Neuron (in vitro differentiated cells): ENCODE measurements around the gene PCDHGA9.
"Not testable (repeated sequence)": the region's sequence is repeated elsewhere in the genome, so short reads cannot be mapped to it uniquely, and the experiment has no call there.

Source experiments
- H2AFZ ChIP-seq: one replicate; pipeline ENCODE4 v1.6.1; 2013; ENCODE audit warnings: low read depth, mild to moderate bottlenecking, inconsistent platforms, low read length, moderate library complexity
- H3K27me3 ChIP-seq: one replicate; pipeline ENCODE4 v1.6.1; 2013; ENCODE audit warnings: low read length; ENCODE audit not compliant: insufficient read depth
- H3K36me3 ChIP-seq: one replicate; pipeline ENCODE4 v1.6.1; 2013; ENCODE audit warnings: low read length; ENCODE audit not compliant: insufficient read depth
- H3K4me1 ChIP-seq: one replicate; pipeline ENCODE4 v1.6.1; 2013; ENCODE audit warnings: low read length; ENCODE audit not compliant: insufficient read depth
- H3K4me3 ChIP-seq: 2 replicates; pipeline ENCODE4 v1.5.1; 2013; ENCODE audit warnings: mild to moderate bottlenecking, low read length, moderate library complexity
- H3K9me3 ChIP-seq: one replicate; pipeline ENCODE4 v1.6.1; 2013; ENCODE audit warnings: low read length

PCDHGA9 gene

GRCh38 chr5:141413540-141414069, 11.0 kb downstream of the PCDHGA9 start:
- H3K27me3 ChIP-seq, result no peaks in the 10 kb centered on the region
- H3K4me1 ChIP-seq, result no peaks in the 10 kb centered on the region
- no peak overlapping the region for H2AFZ ChIP-seq
- peaks cover 18% of the 10 kb centered on the region for H3K36me3 ChIP-seq
- peaks cover 58% of the 10 kb centered on the region for H3K9me3 ChIP-seq
- H3K4me3 ChIP-seq, result peak overlapping the region; percentile 56

DNA sequence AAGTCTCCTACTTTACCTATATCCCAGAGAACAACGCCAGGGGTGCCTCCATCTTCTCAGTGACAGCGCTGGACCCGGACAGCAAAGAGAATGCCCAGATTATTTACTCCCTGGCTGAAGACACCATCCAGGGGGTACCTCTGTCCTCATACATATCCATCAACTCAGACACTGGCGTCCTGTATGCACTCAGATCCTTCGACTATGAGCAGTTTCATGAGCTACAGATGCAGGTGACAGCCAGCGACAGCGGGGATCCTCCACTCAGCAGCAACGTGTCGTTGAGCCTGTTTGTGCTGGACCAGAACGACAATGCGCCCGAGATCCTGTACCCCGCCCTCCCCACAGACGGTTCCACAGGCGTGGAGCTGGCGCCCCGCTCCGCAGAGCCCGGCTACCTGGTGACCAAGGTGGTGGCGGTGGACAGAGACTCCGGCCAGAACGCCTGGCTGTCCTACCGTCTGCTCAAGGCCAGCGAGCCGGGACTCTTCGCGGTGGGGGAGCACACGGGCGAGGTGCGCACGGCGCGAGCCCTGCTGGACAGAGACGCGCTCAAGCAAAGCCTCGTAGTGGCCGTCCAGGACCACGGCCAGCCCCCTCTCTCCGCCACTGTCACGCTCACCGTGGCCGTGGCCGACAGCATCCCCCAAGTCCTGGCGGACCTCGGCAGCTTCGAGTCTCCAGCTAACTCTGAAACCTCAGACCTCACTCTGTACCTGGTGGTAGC, 12.1 kb downstream of the PCDHGA9 start:
- H3K4me3 ChIP-seq, H3K4me1 ChIP-seq, H3K27me3 ChIP-seq, H2AFZ ChIP-seq: not testable (repeated sequence)
- Histone ChIP-seq H3K36me3 (peaks cover 29% of the 10 kb centered on the region), H3K9me3 (peaks cover 58% of the 10 kb centered on the region)

DNA sequence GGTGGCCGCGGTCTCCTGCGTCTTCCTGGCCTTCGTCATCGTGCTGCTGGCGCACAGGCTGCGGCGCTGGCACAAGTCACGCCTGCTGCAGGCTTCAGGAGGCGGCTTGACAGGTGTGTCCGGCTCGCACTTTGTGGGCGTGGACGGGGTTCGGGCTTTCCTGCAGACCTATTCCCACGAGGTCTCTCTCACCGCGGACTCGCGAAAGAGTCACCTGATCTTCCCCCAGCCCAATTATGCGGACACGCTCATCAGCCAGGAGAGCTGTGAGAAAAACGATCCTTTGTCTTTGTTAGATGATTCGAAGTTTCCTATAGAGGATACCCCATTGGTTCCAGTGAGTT, 12.7 kb downstream of the PCDHGA9 start:
- peaks cover 55% of the 10 kb centered on the region for H3K9me3 ChIP-seq

DNA sequence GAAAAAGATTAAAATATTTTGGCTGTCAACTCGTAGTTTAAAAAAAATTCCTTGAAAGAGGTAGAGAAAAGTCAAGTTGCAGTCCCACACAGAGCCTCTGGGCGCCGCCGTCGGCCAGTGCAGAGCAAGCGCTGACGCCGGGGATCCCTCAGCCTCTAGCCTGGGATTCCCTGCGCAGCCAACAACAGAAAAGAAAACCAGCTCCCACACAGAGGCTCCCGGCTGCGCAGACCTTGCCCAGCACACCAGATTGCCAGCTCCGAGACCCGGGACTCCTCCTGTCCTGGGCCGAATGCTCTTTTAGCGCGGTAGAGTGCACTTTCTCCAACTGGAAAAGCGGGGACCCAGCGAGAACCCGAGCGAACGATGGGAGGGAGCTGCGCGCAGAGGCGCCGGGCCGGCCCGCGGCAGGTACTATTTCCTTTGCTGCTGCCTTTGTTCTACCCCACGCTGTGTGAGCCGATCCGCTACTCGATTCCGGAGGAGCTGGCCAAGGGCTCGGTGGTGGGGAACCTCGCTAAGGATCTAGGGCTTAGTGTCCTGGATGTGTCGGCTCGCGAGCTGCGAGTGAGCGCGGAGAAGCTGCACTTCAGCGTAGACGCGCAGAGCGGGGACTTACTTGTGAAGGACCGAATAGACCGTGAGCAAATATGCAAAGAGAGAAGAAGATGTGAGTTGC, 15.1 kb downstream of the PCDHGA9 start, which contains the start of gene PCDHGB7:
PCDHGB7 (plus strand) TSS at position 184 of the 679 bp plus-strand sequence; CDS start at position 367, 183 bp downstream.
- H3K4me1 ChIP-seq, H3K27me3 ChIP-seq, H2AFZ ChIP-seq: not testable (repeated sequence)
- Histone ChIP-seq H3K4me3 (peak within 1 kb of the TSS; percentile 46), H3K36me3 (peaks cover 36% of the 10 kb centered on the region), H3K9me3 (peaks cover 67% of the 10 kb centered on the region)

More for the DNA sequence above, 12.7 kb downstream of the PCDHGA9 start:
- H3K36me3 ChIP-seq, result peaks cover 32% of the 10 kb centered on the region
- H3K4me3 ChIP-seq, H2AFZ ChIP-seq, H3K27me3 ChIP-seq, H3K4me1 ChIP-seq: not testable (repeated sequence)

GRCh38 chr5:141419074-141419880, 16.7 kb downstream of the PCDHGA9 start:
- H3K9me3 ChIP-seq, result peaks cover 68% of the 10 kb centered on the region
- peaks cover 35% of the 10 kb centered on the region for H3K36me3 ChIP-seq
- H3K4me1 ChIP-seq, result no peaks in the 10 kb centered on the region
- no peak overlapping the region for H3K4me3 ChIP-seq
- H2AFZ ChIP-seq, result no peak overlapping the region
- no peaks in the 10 kb centered on the region for H3K27me3 ChIP-seq

- Histone ChIP-seq H2AFZ (no peak within 1 kb of the TSS), H3K4me3 (no peak within 1 kb of the TSS), H3K36me3 (peaks cover 36% of the 10 kb centered on the region), H3K4me1 (no peaks in the 10 kb centered on the region), H3K9me3 (peaks cover 62% of the 10 kb centered on the region), H3K27me3 (no peaks in the 10 kb centered on the region)
These were observed 18.4 kb downstream of the PCDHGA9 start, which contains the start of gene PCDHGA11 for GRCh38 chr5:141420855-141421488. PCDHGA11 (plus strand) TSS chr5:141421051; CDS start chr5:141421228, 177 bp downstream.

GRCh38 chr5:141421489-141421855, 18.9 kb downstream of the PCDHGA9 start:
- Histone ChIP-seq H3K36me3 (peaks cover 40% of the 10 kb centered on the region), H3K4me1 (no peaks in the 10 kb centered on the region), H3K9me3 (peaks cover 65% of the 10 kb centered on the region), H2AFZ (no peak overlapping the region), H3K27me3 (no peaks in the 10 kb centered on the region), H3K4me3 (no peak overlapping the region)

DNA sequence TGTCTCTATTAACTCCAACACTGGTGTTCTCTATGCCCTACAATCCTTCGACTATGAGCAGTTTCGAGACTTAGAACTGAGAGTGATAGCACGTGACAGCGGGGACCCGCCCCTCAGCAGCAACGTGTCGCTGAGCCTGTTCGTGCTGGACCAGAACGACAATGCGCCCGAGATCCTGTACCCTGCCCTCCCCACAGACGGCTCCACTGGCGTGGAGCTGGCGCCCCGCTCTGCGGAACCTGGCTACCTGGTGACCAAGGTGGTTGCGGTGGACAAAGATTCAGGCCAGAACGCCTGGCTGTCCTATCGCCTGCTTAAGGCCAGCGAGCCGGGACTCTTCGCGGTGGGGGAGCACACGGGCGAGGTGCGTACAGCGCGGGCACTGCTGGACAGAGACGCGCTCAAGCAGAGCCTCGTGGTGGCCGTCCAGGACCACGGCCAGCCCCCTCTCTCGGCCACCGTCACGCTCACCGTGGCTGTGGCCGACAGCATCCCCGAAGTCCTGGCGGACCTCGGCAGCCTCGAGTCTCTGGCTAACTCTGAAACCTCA, 20.2 kb downstream of the PCDHGA9 start:
- Histone ChIP-seq H3K27me3 (no peaks in the 10 kb centered on the region), H3K9me3 (peaks cover 71% of the 10 kb centered on the region), H3K4me1 (no peaks in the 10 kb centered on the region), H3K4me3 (no peak overlapping the region), H3K36me3 (peaks cover 53% of the 10 kb centered on the region), H2AFZ (no peak overlapping the region)

GRCh38 chr5:141427783-141428426, 25.3 kb downstream of the PCDHGA9 start:
- Histone ChIP-seq H3K9me3 (peaks cover 61% of the 10 kb centered on the region), H3K4me3 (no peak overlapping the region), H2AFZ (no peak overlapping the region), H3K36me3 (peaks cover 50% of the 10 kb centered on the region), H3K27me3 (no peaks in the 10 kb centered on the region), H3K4me1 (no peaks in the 10 kb centered on the region)

DNA sequence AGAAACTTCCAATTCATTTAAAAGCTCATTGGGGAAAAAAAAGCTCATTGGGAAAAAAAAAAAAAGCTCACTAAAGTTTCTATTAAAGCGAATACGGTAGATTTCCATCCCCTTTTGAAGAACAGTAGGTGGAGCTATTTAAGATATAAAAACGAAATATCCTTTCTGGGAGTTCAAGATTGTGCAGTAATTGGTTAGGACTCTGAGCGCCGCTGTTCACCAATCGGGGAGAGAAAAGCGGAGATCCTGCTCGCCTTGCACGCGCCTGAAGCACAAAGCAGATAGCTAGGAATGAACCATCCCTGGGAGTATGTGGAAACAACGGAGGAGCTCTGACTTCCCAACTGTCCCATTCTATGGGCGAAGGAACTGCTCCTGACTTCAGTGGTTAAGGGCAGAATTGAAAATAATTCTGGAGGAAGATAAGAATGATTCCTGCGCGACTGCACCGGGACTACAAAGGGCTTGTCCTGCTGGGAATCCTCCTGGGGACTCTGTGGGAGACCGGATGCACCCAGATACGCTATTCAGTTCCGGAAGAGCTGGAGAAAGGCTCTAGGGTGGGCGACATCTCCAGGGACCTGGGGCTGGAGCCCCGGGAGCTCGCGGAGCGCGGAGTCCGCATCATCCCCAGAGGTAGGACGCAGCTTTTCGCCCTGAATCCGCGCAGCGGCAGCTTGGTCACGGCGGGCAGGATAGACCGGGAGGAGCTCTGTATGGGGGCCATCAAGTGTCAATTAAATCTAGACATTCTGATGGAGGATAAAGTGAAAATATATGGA, 27.9 kb downstream of the PCDHGA9 start, which contains the start of gene PCDHGA12:
PCDHGA12 (plus strand) TSS at position 176 of the 782 bp plus-strand sequence; CDS start at position 429, 253 bp downstream.
- Histone ChIP-seq H3K36me3 (peaks cover 41% of the 10 kb centered on the region), H2AFZ (no peak within 1 kb of the TSS), H3K4me3 (no peak within 1 kb of the TSS), H3K4me1 (no peaks in the 10 kb centered on the region), H3K27me3 (no peaks in the 10 kb centered on the region), H3K9me3 (peaks cover 53% of the 10 kb centered on the region)

DNA sequence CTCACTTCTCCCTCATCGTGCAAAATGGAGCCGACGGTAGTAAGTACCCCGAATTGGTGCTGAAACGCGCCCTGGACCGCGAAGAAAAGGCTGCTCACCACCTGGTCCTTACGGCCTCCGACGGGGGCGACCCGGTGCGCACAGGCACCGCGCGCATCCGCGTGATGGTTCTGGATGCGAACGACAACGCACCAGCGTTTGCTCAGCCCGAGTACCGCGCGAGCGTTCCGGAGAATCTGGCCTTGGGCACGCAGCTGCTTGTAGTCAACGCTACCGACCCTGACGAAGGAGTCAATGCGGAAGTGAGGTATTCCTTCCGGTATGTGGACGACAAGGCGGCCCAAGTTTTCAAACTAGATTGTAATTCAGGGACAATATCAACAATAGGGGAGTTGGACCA, 28.7 kb downstream of the PCDHGA9 start:
- no peaks in the 10 kb centered on the region for H3K27me3 ChIP-seq
- H2AFZ ChIP-seq, result no peak overlapping the region
- H3K9me3 ChIP-seq, result peaks cover 53% of the 10 kb centered on the region
- H3K36me3 ChIP-seq, result peaks cover 35% of the 10 kb centered on the region
- no peak overlapping the region for H3K4me3 ChIP-seq
- no peaks in the 10 kb centered on the region for H3K4me1 ChIP-seq
